GM23338 (cell line): Measurements from ENCODE around the gene GJB4. TPM values are rescaled to one million over a fixed set of nuclear protein-coding genes. Genes with fewer than 3 reads are reported as not detected.

ENCODE experiments used
- ATAC-seq: fragments of 200-7000 bp; cut with Tn5 transposase; 3 replicates; pipeline ENCODE4 v1.9.1; 2020
- DNase-seq: peaks from one replicate; pipeline ENCODE4 v3.0.0-alpha.2; 2015; ENCODE audit warnings: low spot score
- H2AFZ ChIP-seq: fragments of 200-600 bp; sonication (generic); 2 replicates; pipeline ENCODE4 v1.8.0; 2016; ENCODE audit warnings: antibody characterized with exemption, mild to moderate bottlenecking, moderate library complexity
- H3F3A ChIP-seq: fragments of 200-600 bp; sonication (generic); replicated peaks from 2 replicates; pipeline ENCODE4 v1.8.0; 2017; ENCODE audit warnings: antibody characterized with exemption, mixed run types, low read depth
- H3K27ac ChIP-seq: fragments of 200-600 bp; sonication (generic); 2 replicates; pipeline ENCODE4 v1.6.1; 2016; ENCODE audit warnings: low read depth
- H3K27me3 ChIP-seq: fragments of 200-600 bp; sonication (generic); 2 replicates; pipeline ENCODE4 v1.8.0; 2016; ENCODE audit warnings: mild to moderate bottlenecking, mixed run types, moderate library complexity; ENCODE audit not compliant: insufficient read depth
- H3K36me3 ChIP-seq: fragments of 200-600 bp; sonication (generic); 2 replicates; pipeline ENCODE4 v1.8.0; 2016; ENCODE audit warnings: mild to moderate bottlenecking; ENCODE audit not compliant: insufficient read depth
- H3K4me1 ChIP-seq: fragments of 200-600 bp; sonication (generic); 2 replicates; pipeline ENCODE4 v1.8.0; 2016; ENCODE audit warnings: mild to moderate bottlenecking, moderate library complexity; ENCODE audit not compliant: insufficient read depth
- H3K4me2 ChIP-seq: fragments of 200-600 bp; sonication (generic); 2 replicates; pipeline ENCODE4 v1.7.1; 2017; ENCODE audit warnings: mixed run types
- H3K4me3 ChIP-seq: fragments of 200-600 bp; sonication (generic); 2 replicates; pipeline ENCODE4 v1.6.1; 2016; ENCODE audit warnings: mixed run types
- H3K79me2 ChIP-seq: fragments of 200-600 bp; sonication (generic); replicated peaks from 2 replicates; pipeline ENCODE4 v1.8.0; 2017; ENCODE audit warnings: mild to moderate bottlenecking; ENCODE audit not compliant: insufficient read depth
- H3K9me2 ChIP-seq: fragments of 200-600 bp; sonication (generic); 2 replicates; pipeline ENCODE4 v1.8.0; 2017; ENCODE audit not compliant: insufficient read depth
- H4K20me1 ChIP-seq: fragments of 200-600 bp; sonication (generic); replicated peaks from 2 replicates; pipeline ENCODE4 v1.8.0; 2017; ENCODE audit warnings: mild to moderate bottlenecking; ENCODE audit not compliant: insufficient read depth
- H3K27ac Mint-ChIP-seq: 2 replicates; pipeline ENCODE4 v1.8.0; 2020; ENCODE audit warnings: inconsistent platforms, mild to moderate bottlenecking, moderate library complexity, mixed read lengths
- H3K27me3 Mint-ChIP-seq: 3 replicates; pipeline ENCODE4 v1.8.0; 2022; ENCODE audit warnings: low read depth, mild to moderate bottlenecking, moderate library complexity, mixed read lengths, inconsistent platforms; ENCODE audit not compliant: insufficient read depth, poor library complexity
- H3K36me3 Mint-ChIP-seq: 3 replicates; pipeline ENCODE4 v1.8.0; 2021; ENCODE audit warnings: low read depth, mild to moderate bottlenecking, inconsistent platforms, moderate library complexity, mixed read lengths
- H3K4me1 Mint-ChIP-seq: 3 replicates; pipeline ENCODE4 v1.8.0; 2020; ENCODE audit warnings: mild to moderate bottlenecking, inconsistent platforms, mixed read lengths
- H3K4me3 Mint-ChIP-seq: 3 replicates; pipeline ENCODE4 v1.8.0; 2021; ENCODE audit warnings: moderate library complexity, mild to moderate bottlenecking, inconsistent platforms, mixed read lengths
- H3K9me3 Mint-ChIP-seq: 3 replicates; pipeline ENCODE4 v1.8.0; 2020; ENCODE audit warnings: moderate library complexity, mild to moderate bottlenecking, inconsistent platforms, mixed read lengths
- CREB1 ChIP-seq: fragments of 250-450 bp; sonication (Bioruptor Pico); IDR thresholded peaks from 2 replicates; pipeline ENCODE4 v1.5.0; 2020; ENCODE audit warnings: low read depth, mild to moderate bottlenecking, moderate library complexity
- EZH2 ChIP-seq: fragments of 200-600 bp; sonication (generic); IDR thresholded peaks from one replicate; pipeline ENCODE4 v1.8.0; 2017; ENCODE audit warnings: antibody characterized with exemption, mild to moderate bottlenecking, low read depth; ENCODE audit not compliant: unreplicated experiment
- polyA plus RNA-seq: library from polyadenylated mRNA; unstranded; fragments of >200 nt; fragmentation: Nextera tagmentation; extraction: Ambion mirVana; gene quantifications from 2 replicates; pipeline ENCODE4 v1.2.1, GENCODE V29; 2016
- total RNA-seq: library from RNA; depleted of rRNA; stranded (reverse); fragments of >200 nt; shearing (Covaris generic); gene quantifications from 2 replicates; pipeline ENCODE4 v1.2.3, GENCODE V29; 2014
- TF ChIP-seq, protein P1 (sequence below), 2 experiments: fragments of 200-600 bp in 1 of 2; sonication (generic) in 1 of 2; conservative IDR thresholded peaks; 2 replicates each; pipeline versions ENCODE4 v1.5.1 to v1.6.1; 2016 to 2017; ENCODE audit warnings: antibody characterized with exemption in 2 of 2, low read depth in 2 of 2, mild to moderate bottlenecking in 2 of 2, moderate library complexity in 1 of 2

Gene GJB4
- total and polyA plus RNA-seq, 2 experiments from 2014 or later, result 0.07 TPM; not detected in 1

DNA sequence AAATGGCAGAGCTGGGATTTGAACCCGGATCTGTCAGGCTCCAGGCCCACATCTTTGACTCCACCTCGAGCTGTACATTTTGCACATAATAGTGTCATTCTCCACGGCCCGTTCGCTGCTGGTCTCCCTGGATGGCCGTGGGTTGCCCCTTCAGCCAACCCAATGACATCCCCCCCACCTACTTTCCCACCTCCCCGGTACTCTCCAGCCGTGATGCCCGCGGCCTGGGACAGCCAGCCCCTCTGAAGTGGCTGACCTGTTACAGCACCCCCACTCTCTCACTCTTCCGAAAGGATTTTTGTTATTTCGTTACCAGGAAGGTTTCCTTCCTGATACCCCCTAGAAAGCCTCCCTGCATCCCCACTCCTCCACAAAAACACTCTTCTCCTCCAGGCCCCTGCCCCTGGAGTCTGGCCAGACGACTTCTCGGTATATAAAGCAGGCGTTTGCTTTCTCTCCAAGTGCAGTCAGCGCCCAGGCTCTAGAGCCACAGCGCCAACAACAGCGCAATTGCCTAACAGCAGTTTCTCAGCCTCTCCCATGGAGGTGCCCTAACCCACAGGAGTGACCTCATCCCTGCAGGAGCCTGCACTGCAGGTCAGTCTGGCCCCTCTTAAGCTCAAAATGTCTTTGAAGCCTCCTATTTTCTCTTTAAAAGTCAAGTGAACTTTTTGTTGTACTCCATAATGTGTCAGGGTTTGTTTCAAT lies 19.2 kb upstream of the GJB4 start:
- H3K4me1 Mint-ChIP-seq, result peaks cover 16% of the 10 kb centered on the region
- no peak overlapping the region for H3K27ac ChIP-seq

DNA sequence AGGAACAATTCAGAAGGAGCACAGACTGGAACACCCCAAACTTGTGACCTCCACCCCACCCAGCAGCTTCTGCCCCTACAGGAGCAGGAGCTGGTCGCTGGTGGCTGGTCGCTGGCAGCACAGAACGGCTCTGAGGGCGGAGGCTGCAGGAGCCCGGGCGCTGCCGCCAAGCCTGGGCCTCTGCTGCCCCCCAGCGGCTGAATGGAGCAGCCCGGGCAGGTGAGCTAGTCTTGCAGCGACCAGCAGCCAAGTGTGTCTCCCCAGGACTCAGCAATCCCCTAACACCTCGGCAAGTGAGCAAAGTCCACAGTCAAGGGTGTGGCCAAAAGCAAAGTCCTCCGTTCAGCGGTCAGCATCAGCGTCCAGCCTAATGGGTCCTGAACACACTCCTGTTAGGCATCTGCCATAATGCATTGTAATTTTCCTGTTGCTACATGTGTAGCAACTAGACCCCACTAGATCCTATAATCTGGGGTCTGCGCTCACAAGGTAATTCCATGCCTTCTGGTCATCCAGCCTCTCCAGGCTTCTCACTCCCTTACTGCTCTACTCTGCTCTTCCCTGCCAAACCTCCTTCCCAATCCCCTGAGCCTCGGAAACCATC lies 16.8 kb upstream of the GJB4 start:
- Histone ChIP-seq H3K27me3 (no peaks in the 10 kb centered on the region), H3K9me2 (no peaks in the 10 kb centered on the region), H3K4me2 (no peak overlapping the region), H3F3A (no peaks in the 10 kb centered on the region), H3K4me1 (no peaks in the 10 kb centered on the region; the same call in 1 of the 2 replicates), H3K79me2 (no peaks in the 10 kb centered on the region), H4K20me1 (no peaks in the 10 kb centered on the region), H2AFZ (peak overlapping the region; percentile 74; the same call in 1 of the 2 replicates), H3K4me3 (no peak overlapping the region), H3K36me3 (no peaks in the 10 kb centered on the region), H3K27ac (no peak overlapping the region)
- Mint-ChIP-seq H3K9me3 (no peaks in the 10 kb centered on the region; the same call in 2 of the 3 replicates), H3K36me3 (no peaks in the 10 kb centered on the region), H3K27me3 (peaks cover 4% of the 10 kb centered on the region), H3K4me1 (peaks cover 18% of the 10 kb centered on the region), H3K27ac (no peak overlapping the region), H3K4me3 (no peak overlapping the region)
- DNase-seq (peak; percentile 90), ATAC-seq (peak; percentile 93)
- no peak for TF ChIP-seq CREB1 (CRISPR knock-in tag)
- TF ChIP-seq, protein P1, sequence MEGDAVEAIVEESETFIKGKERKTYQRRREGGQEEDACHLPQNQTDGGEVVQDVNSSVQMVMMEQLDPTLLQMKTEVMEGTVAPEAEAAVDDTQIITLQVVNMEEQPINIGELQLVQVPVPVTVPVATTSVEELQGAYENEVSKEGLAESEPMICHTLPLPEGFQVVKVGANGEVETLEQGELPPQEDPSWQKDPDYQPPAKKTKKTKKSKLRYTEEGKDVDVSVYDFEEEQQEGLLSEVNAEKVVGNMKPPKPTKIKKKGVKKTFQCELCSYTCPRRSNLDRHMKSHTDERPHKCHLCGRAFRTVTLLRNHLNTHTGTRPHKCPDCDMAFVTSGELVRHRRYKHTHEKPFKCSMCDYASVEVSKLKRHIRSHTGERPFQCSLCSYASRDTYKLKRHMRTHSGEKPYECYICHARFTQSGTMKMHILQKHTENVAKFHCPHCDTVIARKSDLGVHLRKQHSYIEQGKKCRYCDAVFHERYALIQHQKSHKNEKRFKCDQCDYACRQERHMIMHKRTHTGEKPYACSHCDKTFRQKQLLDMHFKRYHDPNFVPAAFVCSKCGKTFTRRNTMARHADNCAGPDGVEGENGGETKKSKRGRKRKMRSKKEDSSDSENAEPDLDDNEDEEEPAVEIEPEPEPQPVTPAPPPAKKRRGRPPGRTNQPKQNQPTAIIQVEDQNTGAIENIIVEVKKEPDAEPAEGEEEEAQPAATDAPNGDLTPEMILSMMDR (conservative IDR thresholded peaks at IDR 0.05; ENCODE audit: low read depth in 2 of 2), result peak; percentile 70 to 97

More for the DNA sequence above, 19.2 kb upstream of the GJB4 start:
- Histone ChIP-seq H3K4me3 (no peak overlapping the region), H3K9me2 (no peaks in the 10 kb centered on the region), H3K36me3 (no peaks in the 10 kb centered on the region), H3K4me1 (no peaks in the 10 kb centered on the region; the same call in 1 of the 2 replicates), H4K20me1 (no peaks in the 10 kb centered on the region), H3K79me2 (no peaks in the 10 kb centered on the region), H3K27me3 (no peaks in the 10 kb centered on the region), H3K4me2 (no peak overlapping the region), H2AFZ (peak overlapping the region; percentile 59; the same call in 1 of the 2 replicates), H3F3A (no peaks in the 10 kb centered on the region)
- peak; percentile 82 for ATAC-seq
- TF ChIP-seq, protein P1 (conservative IDR thresholded peaks at IDR 0.05; ENCODE audit: low read depth in 2 of 2), result peak; percentile 12 to 49; a peak in 3 of 4 replicates
- no peak for TF ChIP-seq EZH2
- no peaks in the 10 kb centered on the region for H3K36me3 Mint-ChIP-seq
- no peak overlapping the region for H3K27ac Mint-ChIP-seq
- DNase-seq, result peak; percentile 68
- peaks cover 6% of the 10 kb centered on the region for H3K27me3 Mint-ChIP-seq
- H3K9me3 Mint-ChIP-seq, result no peaks in the 10 kb centered on the region; the same call in 2 of the 3 replicates
- H3K4me3 Mint-ChIP-seq, result no peak overlapping the region
